GM03348 (cell line): ENCODE data around the gene ZNF789.
"Not testable (repeated sequence)": the region's sequence is repeated elsewhere in the genome, so short reads cannot be mapped to it uniquely, and the experiment has no call there.

Experiments used
- DNase-seq: peaks from one replicate; pipeline ENCODE4 v3.0.0; 2012; ENCODE audit warnings: low spot score

Gene ZNF789

DNA sequence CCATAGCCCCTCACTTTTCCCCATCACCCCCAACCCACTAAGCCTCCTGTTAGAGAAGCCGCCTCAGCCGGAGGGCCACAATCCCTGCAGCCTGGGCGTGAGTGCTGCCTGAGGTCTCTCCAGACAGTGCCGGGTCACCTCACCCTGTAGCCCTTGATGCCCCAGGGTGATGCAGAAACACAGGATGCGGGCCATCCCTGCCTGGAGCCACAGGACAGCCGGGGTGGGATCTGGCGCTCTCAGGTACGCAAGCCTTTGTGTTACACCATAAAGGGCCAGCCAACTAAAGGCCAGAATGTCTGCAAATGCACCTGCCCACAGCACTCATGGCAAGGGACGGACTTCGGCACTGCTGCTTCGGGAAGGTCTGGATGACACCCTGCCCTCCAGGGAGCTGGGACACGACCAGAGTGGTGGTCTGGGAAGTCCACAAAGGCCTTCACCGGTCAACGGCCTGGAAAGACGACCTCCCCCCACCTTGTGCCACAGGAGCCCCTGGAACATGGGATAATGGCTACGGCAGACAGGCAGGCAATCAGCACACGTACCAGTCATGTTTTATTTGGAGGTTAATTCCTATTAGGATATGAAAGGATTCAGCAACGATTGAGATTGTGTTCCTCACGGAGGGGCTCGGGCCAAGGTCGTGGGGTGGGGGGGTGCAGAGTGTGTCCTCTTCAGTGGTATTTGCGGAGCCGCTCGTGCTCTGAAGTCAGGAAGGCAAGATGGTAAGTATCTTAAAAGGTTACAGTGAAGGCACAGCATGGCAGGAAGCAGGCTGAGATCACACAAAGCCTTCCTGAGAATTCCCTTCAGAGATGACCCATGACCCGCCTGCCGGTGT lies 14.8 kb upstream of the ZNF789 start:
- DNase-seq: no peak

GRCh38 chr7:99459087-99459486 lies 13.6 kb upstream of the ZNF789 start:
- no peak for DNase-seq

DNA sequence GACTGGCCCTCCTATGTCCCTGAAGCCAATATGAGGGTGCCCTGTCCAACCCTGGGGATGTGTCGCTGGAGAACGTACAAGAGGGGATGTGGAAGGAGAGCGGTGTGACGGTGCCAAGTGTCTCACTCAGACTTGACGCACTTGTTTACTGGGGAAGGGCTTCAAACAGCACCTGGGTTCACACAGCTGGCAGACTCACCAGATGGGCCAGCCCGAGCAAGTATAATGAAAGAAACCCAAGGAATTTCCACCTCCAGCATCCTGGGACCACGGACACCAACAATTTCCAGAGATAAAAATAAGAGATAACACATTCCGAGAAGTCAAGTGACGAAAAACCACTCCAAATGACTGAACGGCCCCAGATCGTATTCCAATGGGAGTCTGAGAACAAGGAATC lies 12.0 kb upstream of the ZNF789 start:
- DNase-seq: no peak

DNA sequence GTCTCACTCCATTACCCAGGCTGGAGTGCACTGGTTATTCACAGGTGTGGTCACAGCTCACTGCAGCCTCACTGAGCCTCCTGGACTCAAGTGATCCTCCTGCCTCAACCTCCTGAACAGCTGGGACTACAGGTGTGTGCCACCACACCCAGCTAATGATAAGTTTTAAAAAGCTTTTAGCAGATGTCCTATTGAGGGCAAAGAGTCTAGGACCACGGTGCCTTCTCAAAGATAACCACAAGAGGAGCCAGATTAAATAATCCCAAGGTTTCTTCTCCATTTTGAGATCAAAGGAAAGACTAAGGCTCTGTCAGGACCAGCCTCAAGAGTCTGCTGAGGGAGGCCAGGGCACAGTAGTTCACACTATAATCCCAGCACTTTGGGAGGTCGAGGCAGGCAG lies 11.5 kb upstream of the ZNF789 start:
- DNase-seq: no peak

DNA sequence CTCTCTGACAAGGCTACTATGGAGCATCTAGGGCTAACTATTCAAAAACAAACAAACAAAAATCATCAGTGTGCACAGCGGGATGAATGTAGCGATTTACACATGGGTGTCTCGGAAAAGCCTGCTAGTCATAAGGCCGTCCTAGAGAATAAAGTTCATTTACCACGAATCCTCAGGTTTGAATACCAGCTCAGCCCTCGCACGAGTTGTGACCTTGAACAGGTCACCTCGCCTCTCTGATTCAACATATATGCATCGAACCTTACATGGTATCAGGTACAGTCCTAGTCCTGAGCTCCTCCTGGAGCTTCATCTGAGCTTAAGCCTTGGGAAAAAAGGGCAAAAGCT lies 7.3 kb upstream of the ZNF789 start:
- DNase-seq: no peak

DNA sequence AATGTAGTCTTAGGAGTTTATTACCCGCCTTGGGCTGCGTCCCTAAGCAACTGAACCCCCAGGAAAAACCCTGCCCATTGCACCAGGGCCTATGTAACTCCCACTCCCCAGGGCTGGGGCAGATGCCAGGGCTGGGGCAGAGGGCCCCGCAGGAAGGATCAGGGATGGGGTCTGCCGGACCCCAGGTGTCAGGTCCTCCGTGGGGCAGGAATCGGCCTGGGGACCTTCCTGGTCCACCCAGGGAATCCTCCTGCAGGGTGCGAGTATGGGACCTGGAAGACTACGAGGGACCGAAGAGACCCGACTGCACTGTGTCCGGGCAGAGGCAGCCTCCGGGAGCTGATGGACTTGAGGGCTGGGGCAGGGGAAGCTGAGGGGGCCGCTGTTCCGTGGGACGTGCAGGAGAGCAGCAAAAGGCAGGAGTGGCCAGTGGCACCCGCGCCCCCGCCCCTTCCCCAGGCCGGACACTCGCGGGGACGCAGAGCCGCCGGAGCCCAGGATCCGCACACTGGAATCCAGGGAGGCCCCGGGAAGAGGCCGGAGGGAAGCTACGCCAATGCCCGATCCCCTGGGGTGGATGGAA lies 4.3 kb upstream of the ZNF789 start:
- no peak for DNase-seq

- no peak for DNase-seq
Measured at GRCh38 chr7:99469381-99470065, 3.2 kb upstream of the ZNF789 start.

GRCh38 chr7:99473315-99473596 lies 566 bp downstream of the ZNF789 start:
- peak; percentile 87 for DNase-seq

- DNase-seq: no peak
Measured at GRCh38 chr7:99476107-99476506, 3.4 kb downstream of the ZNF789 start.

DNA sequence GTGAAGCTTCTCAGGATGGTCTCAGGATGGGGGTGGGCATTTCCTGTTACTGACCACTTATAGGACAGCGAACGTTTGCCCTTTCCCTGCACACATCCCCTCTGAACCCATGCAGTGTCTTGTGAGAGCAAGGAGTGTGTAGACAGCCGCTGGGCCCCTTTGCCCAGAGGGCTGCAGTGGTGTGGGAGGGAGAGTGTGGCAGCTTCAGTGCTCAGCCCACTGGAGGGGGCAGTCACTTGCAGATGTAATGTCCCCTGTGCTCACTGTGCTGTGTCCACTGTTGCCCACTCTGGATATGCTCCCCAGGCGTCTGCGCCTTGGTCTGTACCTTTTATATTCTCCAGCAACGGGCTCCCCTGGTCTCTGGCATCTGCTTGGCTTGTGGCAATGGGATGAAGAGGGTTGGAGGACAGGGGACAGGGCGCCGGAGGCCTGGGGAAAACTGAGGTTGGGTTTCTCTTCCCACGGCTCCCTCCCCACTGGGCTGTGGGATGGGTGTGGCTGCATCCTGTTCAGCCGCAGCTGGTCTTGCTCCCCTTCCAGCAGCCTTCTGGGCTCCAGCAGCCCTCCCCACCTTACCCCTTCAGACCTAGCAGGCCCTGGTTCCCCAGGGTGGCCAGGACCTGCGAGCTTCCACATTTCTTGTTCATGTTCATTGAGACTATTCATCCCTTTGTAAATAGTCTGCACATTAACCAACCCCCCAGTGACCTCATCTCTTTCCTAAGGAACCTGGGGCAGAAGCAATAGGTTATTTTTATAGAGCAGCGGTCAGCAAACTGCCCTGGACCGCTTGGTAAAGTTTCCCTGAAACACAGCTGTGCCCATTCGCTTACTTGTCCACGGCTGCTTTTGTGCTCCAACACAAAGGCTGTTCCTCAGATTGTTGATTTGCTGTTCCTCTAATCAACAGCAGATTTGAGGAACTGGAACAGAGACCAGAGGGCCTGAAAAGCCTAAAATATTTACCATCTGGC lies 6.1 kb downstream of the ZNF789 start:
- DNase-seq: peak; percentile 55

DNA sequence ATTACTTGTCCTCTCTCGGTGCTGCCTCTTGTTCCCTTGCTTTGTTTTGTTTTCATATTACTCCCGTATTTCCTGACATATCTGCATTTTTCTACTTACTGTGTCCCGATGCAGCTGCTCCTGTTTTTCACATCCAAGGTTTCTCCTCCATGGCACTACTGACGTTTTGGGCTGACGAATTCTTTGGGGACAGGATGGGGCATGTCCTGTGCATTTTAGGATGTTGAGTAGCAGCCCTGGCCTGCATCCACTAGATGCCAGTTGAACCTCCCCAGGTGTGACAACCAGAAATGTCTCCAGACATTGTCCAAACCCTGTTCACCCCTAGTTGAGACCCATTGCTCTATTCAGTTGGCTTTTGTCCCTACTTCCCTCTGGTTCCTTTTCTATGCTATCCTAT lies 12.4 kb downstream of the ZNF789 start:
- no peak for DNase-seq

- DNase-seq: no peak
Measured at GRCh38 chr7:99489235-99489634, 16.5 kb downstream of the ZNF789 start.

GRCh38 chr7:99490878-99491277 lies 18.2 kb downstream of the ZNF789 start:
- DNase-seq: no peak

DNA sequence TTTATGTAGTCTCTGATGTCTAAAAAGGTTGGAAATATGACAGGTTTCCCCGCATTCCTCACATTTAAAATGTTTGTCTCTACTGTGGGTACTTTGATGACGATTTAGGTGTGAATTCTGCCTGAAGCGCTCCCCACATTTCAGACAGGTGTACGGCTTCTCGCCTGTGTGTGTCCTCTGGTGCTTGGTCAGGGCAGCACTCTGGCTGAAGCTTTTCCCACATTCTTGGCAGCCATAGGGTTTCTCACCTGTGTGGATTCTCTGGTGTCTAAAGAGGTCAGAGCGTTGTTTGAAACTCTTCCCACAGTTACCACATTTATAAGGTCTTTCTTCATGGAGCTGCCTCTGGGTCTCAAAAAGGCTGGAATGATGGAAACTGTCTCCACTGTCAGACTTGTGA lies 21.1 kb downstream of the ZNF789 start:
- no peak for DNase-seq

GRCh38 chr7:99497766-99498545 lies 25.3 kb downstream of the ZNF789 start:
- DNase-seq: no peak

- no peak for DNase-seq
Measured at GRCh38 chr7:99498546-99498944, 25.9 kb downstream of the ZNF789 start.

GRCh38 chr7:99499371-99499720 lies 26.7 kb downstream of the ZNF789 start:
- DNase-seq: peak; percentile 14

DNA sequence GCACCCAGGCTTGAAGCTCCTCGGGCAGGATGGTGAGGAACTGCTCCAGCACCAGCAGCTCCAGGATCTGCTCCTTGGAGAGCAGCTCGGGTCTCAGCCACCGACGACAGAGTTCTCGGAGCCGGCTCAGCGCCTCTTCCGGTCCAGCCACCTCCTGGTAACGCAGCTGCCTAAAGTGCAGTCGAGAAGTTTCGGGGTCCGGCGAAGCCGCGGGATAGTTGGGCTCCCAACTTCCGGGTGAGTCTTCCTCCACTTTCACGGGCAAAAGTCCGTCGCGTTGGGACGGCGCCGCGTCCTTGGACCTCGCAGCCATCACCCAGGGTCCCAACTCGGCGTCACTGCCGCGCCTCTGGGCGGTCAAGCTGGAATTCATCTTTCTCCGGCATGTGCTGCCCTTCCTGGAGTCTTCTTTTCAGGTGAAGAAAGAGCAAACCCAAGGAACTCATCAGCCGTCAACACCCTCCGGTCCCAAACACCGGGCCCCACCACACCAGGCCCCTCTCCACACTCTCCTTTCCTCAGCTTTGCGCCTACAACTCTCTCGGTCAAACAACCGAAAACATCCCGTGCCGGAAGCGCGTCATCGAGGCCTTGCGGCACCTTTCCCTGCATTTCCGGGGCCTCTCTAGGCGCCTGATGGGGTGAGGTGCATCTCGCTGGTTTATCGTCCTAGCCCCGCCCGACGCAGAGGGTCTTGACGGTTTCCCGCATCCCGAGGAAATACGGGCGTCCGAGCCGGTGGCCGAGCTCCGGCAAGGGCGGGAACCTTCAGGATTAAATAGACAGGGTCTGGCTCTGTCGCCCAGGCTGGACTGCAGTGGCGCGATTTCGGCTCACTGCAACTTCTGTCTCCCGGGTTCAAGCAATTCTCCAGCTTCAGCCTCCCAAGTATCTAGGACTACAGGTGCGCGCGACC lies 27.3 kb downstream of the ZNF789 start, which contains the start of gene ZNF394:
Gene ZNF394, minus strand, starts transcription at position 561 of the 916 bp plus-strand sequence. Its CDS starts 188 bp downstream, at position 373.
- peak; percentile 93 for DNase-seq

DNA sequence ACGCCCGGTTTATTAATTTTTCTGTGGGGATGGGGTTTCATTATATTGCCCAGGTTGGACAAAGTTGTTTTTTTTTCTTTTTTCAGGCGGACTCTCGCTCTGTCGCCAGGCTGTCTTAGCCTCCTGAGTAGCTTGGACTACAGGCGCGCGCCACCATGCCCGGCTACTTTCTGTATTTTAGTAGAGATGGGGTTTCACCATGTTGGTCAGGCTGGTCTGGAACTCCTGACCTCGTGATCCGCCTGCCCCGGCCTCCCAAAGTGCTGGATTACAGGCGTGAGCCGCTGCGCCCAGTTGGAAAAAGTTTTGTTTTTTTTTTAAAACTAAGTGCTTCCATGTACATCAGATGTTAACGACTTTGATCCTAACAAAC lies 27.9 kb downstream of the ZNF789 start:
- no peak for DNase-seq

GRCh38 chr7:99501236-99501635 lies 28.5 kb downstream of the ZNF789 start:
- DNase-seq: not testable (repeated sequence)

- peak; percentile 98 for DNase-seq
Measured at GRCh38 chr7:99504281-99504602, 31.6 kb downstream of the ZNF789 start.
